PC-3 (cell line): Measurements from ENCODE around the gene PCDHA1. TPM values are rescaled to one million over a fixed set of nuclear protein-coding genes. Genes with fewer than 3 reads are reported as not detected.

Source experiments
- ATAC-seq: fragments of 200-7000 bp; cut with Tn5 transposase; 2 replicates; pipeline ENCODE4 v1.9.1; 2020; ENCODE audit warnings: mild to moderate bottlenecking, moderate library complexity
- BruUV-seq: library from RNA; stranded (reverse); fragments of 400-500 nt; replicated peaks from 2 replicates; lab custom pipeline; 2021; lab: Mats Ljungman, UMichigan
- CTCF ChIA-PET: fragments of 300-600 bp; sonication (Branson Sonifier 250); formaldehyde crosslinking; loops from one replicate; lab custom pipeline; 2022; ENCODE audit warnings: antibody characterized with exemption; lab: Charles Lee
- POLR2A ChIA-PET: fragments of 300-600 bp; sonication (Branson Sonifier 250); formaldehyde crosslinking; loops from one replicate; lab custom pipeline; 2022; ENCODE audit warnings: antibody characterized with exemption; ENCODE audit not compliant: unreplicated experiment; lab: Charles Lee
- DNase-seq: peaks from one replicate; pipeline ENCODE4 v3.0.0-alpha.2; 2015
- H2AFZ ChIP-seq: fragments of 300-600 bp; sonication (generic); 2 replicates; pipeline ENCODE4 v1.6.0; 2016; ENCODE audit warnings: antibody characterized with exemption, low read length
- H3F3A ChIP-seq: fragments of 300-600 bp; sonication (generic); one replicate; pipeline ENCODE4 v1.6.0; 2017; ENCODE audit warnings: antibody characterized with exemption, low read length, control low read depth, mild to moderate bottlenecking; ENCODE audit not compliant: unreplicated experiment
- H3K27ac ChIP-seq: fragments of 300-600 bp; sonication (generic); 2 replicates; pipeline ENCODE4 v1.5.1; 2016; ENCODE audit warnings: mild to moderate bottlenecking, low read length
- H3K27me3 ChIP-seq: fragments of 300-600 bp; sonication (generic); 2 replicates; pipeline ENCODE4 v1.6.1; 2016; ENCODE audit warnings: low read length, mixed read lengths
- H3K36me3 ChIP-seq: fragments of 300-600 bp; sonication (generic); 2 replicates; pipeline ENCODE4 v1.6.1; 2016; ENCODE audit warnings: low read depth, mixed run types, low read length, mixed read lengths
- H3K4me1 ChIP-seq: fragments of 300-600 bp; sonication (generic); 2 replicates; pipeline ENCODE4 v1.5.1; 2016; ENCODE audit warnings: low read length; ENCODE audit not compliant: insufficient read depth
- H3K4me2 ChIP-seq: fragments of 300-600 bp; sonication (generic); 2 replicates; pipeline ENCODE4 v1.6.0; 2016; ENCODE audit warnings: low read length
- H3K4me3 ChIP-seq: fragments of 300-600 bp; sonication (generic); 2 replicates; pipeline ENCODE4 v1.5.1; 2016; ENCODE audit warnings: mild to moderate bottlenecking, low read length, mixed read lengths
- H3K79me2 ChIP-seq: fragments of 300-600 bp; sonication (generic); 2 replicates; pipeline ENCODE4 v1.6.1; 2017; ENCODE audit warnings: low read length, mixed read lengths
- H3K9ac ChIP-seq: fragments of 300-600 bp; sonication (generic); 2 replicates; pipeline ENCODE4 v1.6.0; 2016; ENCODE audit warnings: mild to moderate bottlenecking, low read length
- H3K9me2 ChIP-seq: fragments of 300-600 bp; sonication (generic); replicated peaks from 2 replicates; pipeline ENCODE4 v1.6.1; 2016; ENCODE audit warnings: mixed run types, low read length, mixed read lengths
- H3K9me3 ChIP-seq: fragments of 300-600 bp; sonication (generic); 2 replicates; pipeline ENCODE4 v1.6.1; 2016; ENCODE audit warnings: low read length, mixed read lengths
- H4K20me1 ChIP-seq: fragments of 300-600 bp; sonication (generic); 2 replicates; pipeline ENCODE4 v1.6.1; 2016; ENCODE audit warnings: low read length, mixed read lengths
- CTCF ChIP-seq: fragments of 300-600 bp; sonication (generic); conservative IDR thresholded peaks from 2 replicates; pipeline ENCODE4 v1.5.1; 2017; ENCODE audit warnings: antibody characterized with exemption, low read depth, mild to moderate bottlenecking, low read length
- EZH2 ChIP-seq: fragments of 300-600 bp; sonication (generic); IDR thresholded peaks from one replicate; pipeline ENCODE4 v1.6.1; 2017; ENCODE audit warnings: antibody characterized with exemption, mild to moderate bottlenecking, low read length; ENCODE audit not compliant: unreplicated experiment
- EZH2phosphoT487 ChIP-seq: fragments of 300-600 bp; sonication (generic); IDR thresholded peaks from 2 replicates; pipeline ENCODE4 v1.6.1; 2018; ENCODE audit warnings: mild to moderate bottlenecking, antibody characterized with exemption, low read length, borderline replicate concordance
- intact Hi-C: fragments of 100-400 bp; cut with micrococcal nuclease; formaldehyde crosslinking; loops from 2 replicates; pipeline ENCODE4 v1.9.0; 2023
- total RNA-seq: library from RNA; depleted of rRNA; stranded (reverse); fragments of >200 nt; gene quantifications from 2 replicates; pipeline ENCODE4 v1.2.3, GENCODE V29; 2014

The PCDHA1 gene
- total RNA-seq, 1 experiment from 2014 or later: not detected

GRCh38 chr5:140808889-140809291 lies 22.9 kb downstream of the PCDHA1 start:
- no peak for ATAC-seq
- no peaks in the 10 kb centered on the region for H3K27me3 ChIP-seq
- H3F3A ChIP-seq: no peaks in the 10 kb centered on the region
- H3K79me2 ChIP-seq: no peaks in the 10 kb centered on the region
- H3K27ac ChIP-seq: no peak overlapping the region
- ChIA-PET CTCF (no interaction called here), POLR2A (no interaction called here)
- intact Hi-C loops: no loop called here
- no peak overlapping the region for H2AFZ ChIP-seq
- H3K9ac ChIP-seq: no peak overlapping the region
- no TSS peak for BruUV-seq
- DNase-seq: no peak
- H3K36me3 ChIP-seq: no peaks in the 10 kb centered on the region
- H4K20me1 ChIP-seq: no peaks in the 10 kb centered on the region
- no peaks in the 10 kb centered on the region for H3K9me2 ChIP-seq
- H3K4me1 ChIP-seq: no peaks in the 10 kb centered on the region
- H3K4me2 ChIP-seq: no peak overlapping the region
- no peak overlapping the region for H3K4me3 ChIP-seq
- no peak for TF ChIP-seq CTCF
- TF ChIP-seq EZH2: no peak
- no peak for TF ChIP-seq EZH2phosphoT487
- H3K9me3 ChIP-seq: no peaks in the 10 kb centered on the region

- no peaks in the 10 kb centered on the region for H3K36me3 ChIP-seq
- H3K9ac ChIP-seq: peak within 1 kb of the TSS; percentile 47; the same call in 1 of the 2 replicates
- intact Hi-C loops: loop anchor here (1.0 kb wide), 1 partner anchor 220 kb away; no protein-coding TSS in a partner anchor
- ChIA-PET POLR2A (interaction anchor here (0.6 kb wide), 1 partner anchor 104 kb away, joined by 3 read pairs; the partner anchor contains the start of gene PCDHAC1), CTCF (interaction anchor here (0.6 to 1.5 kb wide), 7 partner anchors 14 to 645 kb away, joined by 3 to 34 read pairs (median 7); partner anchors contain the start of genes PCDHA4, PCDHA8 and PCDHAC2)
- peak within 1 kb of the TSS; percentile 76 for H3K4me3 ChIP-seq
- no peaks in the 10 kb centered on the region for H3K4me1 ChIP-seq
- H3K27ac ChIP-seq: no peak within 1 kb of the TSS
- no peaks in the 10 kb centered on the region for H3K9me2 ChIP-seq
- H3K27me3 ChIP-seq: no peaks in the 10 kb centered on the region
- DNase-seq (peak; percentile 83), ATAC-seq (peak; percentile 82)
- TSS peak; percentile 61 for BruUV-seq
- H3F3A ChIP-seq: no peaks in the 10 kb centered on the region
- H3K79me2 ChIP-seq: no peaks in the 10 kb centered on the region
- no peaks in the 10 kb centered on the region for H4K20me1 ChIP-seq
- TF ChIP-seq CTCF (peak; percentile 69), EZH2phosphoT487 (no peak)
- peak within 1 kb of the TSS; percentile 82 for H3K4me2 ChIP-seq
- H3K9me3 ChIP-seq: no peaks in the 10 kb centered on the region
- H2AFZ ChIP-seq: peak within 1 kb of the TSS; percentile 94
These were observed 35.7 kb downstream of the PCDHA1 start, which contains the start of gene PCDHA5 for GRCh38 chr5:140821375-140822280. PCDHA5 (plus strand) TSS chr5:140821613.
